ENCODE measurements around the gene PLA2G2A. TPM values are rescaled to one million over a fixed set of nuclear protein-coding genes. Genes with fewer than 3 reads are reported as not detected.

The PLA2G2A gene
- total and polyA plus RNA-seq, 2 of the 8 experiments (the other 6 are each of a cell fraction or from before 2014, with no cell fraction given): 0.69 to 3.7 TPM

DNA sequence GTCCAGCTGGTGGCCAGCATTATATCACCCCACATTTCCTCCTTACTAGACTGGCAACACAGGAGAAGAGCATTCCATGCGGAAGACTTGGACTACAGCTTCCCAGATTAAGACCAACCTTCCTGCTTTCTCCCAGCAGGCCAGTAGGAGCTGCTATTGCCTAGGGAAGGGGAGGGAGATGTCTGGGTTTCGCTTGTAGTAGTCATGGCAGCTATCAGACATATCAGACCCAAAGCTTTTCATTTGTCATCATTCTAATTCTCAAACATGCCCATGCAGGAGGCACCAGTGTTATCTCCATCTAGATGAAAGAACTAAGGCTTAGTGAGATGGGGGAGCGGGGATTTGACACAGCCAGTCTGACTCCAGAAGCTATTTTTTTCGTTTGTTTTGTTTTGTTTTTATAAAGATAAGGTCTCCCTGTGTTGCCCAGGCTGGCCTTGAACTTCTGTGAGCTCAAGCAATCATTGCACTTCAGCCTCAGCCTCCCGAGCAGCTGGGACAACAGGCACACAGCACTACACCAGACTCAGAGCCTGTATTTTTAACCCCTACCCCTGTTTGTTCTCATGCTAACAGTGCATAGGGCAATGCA is 4.5 kb downstream of the PLA2G2A start (continued):
- TF ChIP-seq, protein P1, sequence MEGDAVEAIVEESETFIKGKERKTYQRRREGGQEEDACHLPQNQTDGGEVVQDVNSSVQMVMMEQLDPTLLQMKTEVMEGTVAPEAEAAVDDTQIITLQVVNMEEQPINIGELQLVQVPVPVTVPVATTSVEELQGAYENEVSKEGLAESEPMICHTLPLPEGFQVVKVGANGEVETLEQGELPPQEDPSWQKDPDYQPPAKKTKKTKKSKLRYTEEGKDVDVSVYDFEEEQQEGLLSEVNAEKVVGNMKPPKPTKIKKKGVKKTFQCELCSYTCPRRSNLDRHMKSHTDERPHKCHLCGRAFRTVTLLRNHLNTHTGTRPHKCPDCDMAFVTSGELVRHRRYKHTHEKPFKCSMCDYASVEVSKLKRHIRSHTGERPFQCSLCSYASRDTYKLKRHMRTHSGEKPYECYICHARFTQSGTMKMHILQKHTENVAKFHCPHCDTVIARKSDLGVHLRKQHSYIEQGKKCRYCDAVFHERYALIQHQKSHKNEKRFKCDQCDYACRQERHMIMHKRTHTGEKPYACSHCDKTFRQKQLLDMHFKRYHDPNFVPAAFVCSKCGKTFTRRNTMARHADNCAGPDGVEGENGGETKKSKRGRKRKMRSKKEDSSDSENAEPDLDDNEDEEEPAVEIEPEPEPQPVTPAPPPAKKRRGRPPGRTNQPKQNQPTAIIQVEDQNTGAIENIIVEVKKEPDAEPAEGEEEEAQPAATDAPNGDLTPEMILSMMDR (IDR thresholded peaks at IDR 0.05; ENCODE audit: control extremely low read depth in 1 of 3, insufficient read depth in 1 of 3, low read depth in 1 of 3, low read length in 3 of 3): peak; percentile 87 to 100 (median 95)
